Astrocyte of the cerebellum (primary cell): ENCODE measurements around the gene FIGN.

Experiments used
- DNase-seq: peaks from one replicate; pipeline ENCODE4 v3.0.0-alpha.2; 2011; ENCODE audit warnings: low read depth
- H3K4me3 ChIP-seq: 2 replicates; pipeline ENCODE4 v1.5.1; 2011; ENCODE audit warnings: mild to moderate bottlenecking, low read depth, low read length, moderate library complexity
- CTCF ChIP-seq: IDR thresholded peaks from 2 replicates; pipeline ENCODE4 v1.5.1; 2012; ENCODE audit warnings: low read length, low read depth, moderate library complexity, mild to moderate bottlenecking; ENCODE audit errors: missing control alignments
- in situ Hi-C: cut with HindIII; loops from 2 replicates; pipeline ENCODE4 v1.10.0; 2017; ENCODE audit warnings: low sequenced_read_pairs

The FIGN gene

GRCh38 chr2:163715668-163716067 lies 20.1 kb downstream of the FIGN start:
- TF ChIP-seq CTCF, result no peak
- no peak for DNase-seq
- H3K4me3 ChIP-seq, result no peak overlapping the region
- in situ Hi-C loops, result no loop called here

- no peak for TF ChIP-seq CTCF
- no peak for DNase-seq
- H3K4me3 ChIP-seq, result no peak overlapping the region
- in situ Hi-C loops, result no loop called here
Measured at GRCh38 chr2:163715199-163715598, 20.6 kb downstream of the FIGN start.

GRCh38 chr2:163713534-163714311 lies 22.1 kb downstream of the FIGN start:
- no peak for DNase-seq
- in situ Hi-C loops, result no loop called here
- no peak overlapping the region for H3K4me3 ChIP-seq
- no peak for TF ChIP-seq CTCF

GRCh38 chr2:163711699-163712098 lies 24.1 kb downstream of the FIGN start:
- DNase-seq, result no peak
- H3K4me3 ChIP-seq, result no peak overlapping the region
- in situ Hi-C loops, result no loop called here
- TF ChIP-seq CTCF, result no peak

GRCh38 chr2:163711258-163711657 lies 24.6 kb downstream of the FIGN start:
- TF ChIP-seq CTCF, result no peak
- no peak overlapping the region for H3K4me3 ChIP-seq
- no peak for DNase-seq
- in situ Hi-C loops, result no loop called here

GRCh38 chr2:163709270-163709669 lies 26.5 kb downstream of the FIGN start:
- in situ Hi-C loops, result no loop called here
- H3K4me3 ChIP-seq, result no peak overlapping the region
- DNase-seq, result no peak
- no peak for TF ChIP-seq CTCF
